Stimulated activated CD8-positive, alpha-beta memory T cell treated with anti-CD3 and anti-CD28 coated beads, Interleukin-2, amount 100 ng/mL, for 1 hour (primary cell): ENCODE results near the gene BTN3A1.

ENCODE experiments used
- DNase-seq, 2 donors: peaks; one replicate each; pipeline ENCODE4 v3.0.0-alpha.2; 2020; ENCODE audit warnings: low read depth in 2 of 2

BTN3A1 gene

DNA sequence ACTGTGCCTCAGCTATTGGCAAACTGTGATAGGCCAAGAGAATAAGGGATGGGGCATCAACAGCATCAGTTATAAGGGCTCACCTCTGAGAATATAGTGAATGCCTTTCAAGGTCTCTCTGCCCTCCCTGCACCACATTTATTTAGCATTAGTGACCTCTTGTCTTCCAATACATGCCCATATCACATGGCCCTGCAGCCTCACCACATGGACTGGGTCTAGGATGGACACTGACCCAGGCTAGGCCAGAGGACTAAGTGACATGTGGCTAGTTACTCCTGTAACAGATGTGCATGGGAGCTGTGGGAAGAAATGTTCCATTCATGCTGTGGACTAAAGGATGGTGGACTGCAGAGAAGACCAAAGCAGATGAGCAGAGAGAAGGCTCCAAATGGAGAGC is 22.3 kb upstream of the BTN3A1 start:
- DNase-seq, result no peak

DNA sequence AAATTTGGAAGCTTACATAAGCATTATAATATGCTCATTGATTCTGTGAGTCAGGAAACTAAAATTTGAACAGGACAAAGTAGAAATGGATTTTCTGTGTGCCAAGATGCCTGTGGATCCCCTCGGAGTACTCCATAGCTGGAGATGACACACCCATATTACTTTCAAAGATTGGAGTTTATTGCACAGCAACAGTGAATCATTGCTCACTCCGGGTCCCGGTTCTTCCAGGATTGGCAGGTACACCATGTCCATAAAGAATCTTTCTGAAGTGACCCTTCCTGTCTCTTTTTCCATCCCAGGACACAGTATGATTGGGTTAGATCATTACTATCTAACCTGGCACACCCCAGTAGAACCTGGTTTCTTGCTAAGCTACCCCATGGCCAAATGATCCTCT is 21.8 kb upstream of the BTN3A1 start:
- DNase-seq, result no peak

DNA sequence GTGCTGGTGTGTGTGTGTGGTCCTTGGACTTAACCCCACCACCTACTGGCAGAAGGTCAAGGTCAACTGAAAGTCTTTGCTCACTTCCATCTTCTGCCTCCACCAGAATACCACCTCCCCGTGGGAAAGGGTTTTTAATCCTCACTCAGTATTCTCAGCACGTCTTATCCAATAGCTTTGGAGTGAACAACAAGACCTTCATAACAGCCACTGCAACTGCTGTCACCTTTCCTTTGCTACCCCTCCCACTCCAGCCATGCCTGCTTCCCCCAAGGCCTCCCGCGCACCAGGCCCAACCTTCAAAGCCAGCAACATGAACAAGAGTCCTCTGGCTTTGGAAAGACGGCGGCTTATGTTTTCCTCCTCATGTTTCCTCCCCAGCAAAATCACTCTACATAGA is 20.0 kb upstream of the BTN3A1 start:
- no peak for DNase-seq

DNA sequence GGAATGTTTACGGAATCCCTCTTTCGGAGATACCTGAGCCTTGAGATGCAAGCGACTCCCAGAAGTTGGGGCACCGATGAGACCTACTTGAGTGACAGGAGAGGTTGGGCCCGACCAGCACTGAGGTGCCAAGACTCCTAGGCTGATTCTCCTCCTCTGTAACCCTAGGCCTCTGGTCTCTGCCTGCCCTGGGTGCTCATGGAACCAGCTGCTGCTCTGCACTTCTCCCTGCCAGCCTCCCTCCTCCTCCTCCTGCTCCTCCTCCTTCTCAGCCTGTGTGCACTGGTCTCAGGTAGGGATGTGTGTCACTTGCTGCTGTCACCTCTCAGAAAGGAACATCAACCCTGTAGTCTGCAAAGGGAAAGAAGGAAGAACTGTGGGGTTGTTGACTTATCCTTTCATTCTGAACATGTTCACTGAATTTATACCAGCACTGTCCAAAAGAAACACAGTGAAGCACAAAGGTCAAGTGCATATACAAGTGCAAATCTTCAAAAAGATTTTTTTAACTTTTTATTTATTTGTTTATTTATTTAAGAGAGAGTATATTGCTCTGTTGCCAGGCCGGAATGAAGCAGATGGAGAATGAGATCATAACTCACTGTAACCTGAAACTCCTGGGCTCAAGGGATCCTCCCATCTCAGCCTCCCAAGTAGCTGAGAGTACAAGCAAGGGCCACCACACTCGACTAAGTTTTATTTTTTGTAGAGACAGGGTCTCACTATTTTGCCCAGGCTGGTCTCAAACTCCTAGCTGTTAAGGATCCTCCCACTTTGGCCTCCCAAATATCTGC is 18.3 kb upstream of the BTN3A1 start:
- DNase-seq, result no peak

DNA sequence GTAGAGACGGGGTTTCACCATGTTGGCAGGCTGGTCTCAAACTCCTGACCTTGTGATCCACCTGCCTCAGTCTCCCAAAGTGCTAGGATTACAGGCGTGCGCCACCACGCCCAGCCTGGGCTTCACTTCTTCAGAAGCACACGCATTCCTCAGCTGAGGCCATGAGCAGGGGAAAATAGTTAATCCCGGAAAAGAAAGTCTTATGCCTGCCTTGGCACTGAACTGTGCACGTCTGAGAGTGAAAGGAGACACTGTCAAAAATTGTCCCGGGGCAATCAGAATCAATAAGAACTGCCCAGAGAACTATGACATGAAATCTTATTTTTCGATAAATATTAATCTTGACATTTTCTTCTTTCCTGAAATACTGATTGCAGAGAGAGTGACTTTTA is 16.3 kb upstream of the BTN3A1 start:
- DNase-seq, result no peak

DNA sequence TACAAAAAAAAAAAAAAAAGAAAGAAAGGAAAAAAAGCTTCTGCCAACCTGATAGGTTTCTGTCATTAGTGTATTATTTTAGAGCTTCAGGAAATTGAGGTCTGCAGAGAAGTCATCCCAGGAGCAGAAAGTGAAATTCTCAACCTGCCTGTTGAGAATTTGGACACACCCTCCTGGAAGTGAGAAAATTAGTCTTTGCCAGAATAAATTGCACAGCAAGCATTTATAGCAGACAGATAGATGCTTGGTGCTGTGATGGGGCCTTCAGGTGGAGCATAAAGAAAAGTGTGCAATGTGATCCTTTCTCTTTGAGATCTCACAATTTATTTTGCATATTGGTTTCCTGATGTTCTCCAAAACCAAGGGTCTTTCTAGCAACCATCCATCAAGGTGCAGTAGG is 14.5 kb upstream of the BTN3A1 start:
- no peak for DNase-seq

DNA sequence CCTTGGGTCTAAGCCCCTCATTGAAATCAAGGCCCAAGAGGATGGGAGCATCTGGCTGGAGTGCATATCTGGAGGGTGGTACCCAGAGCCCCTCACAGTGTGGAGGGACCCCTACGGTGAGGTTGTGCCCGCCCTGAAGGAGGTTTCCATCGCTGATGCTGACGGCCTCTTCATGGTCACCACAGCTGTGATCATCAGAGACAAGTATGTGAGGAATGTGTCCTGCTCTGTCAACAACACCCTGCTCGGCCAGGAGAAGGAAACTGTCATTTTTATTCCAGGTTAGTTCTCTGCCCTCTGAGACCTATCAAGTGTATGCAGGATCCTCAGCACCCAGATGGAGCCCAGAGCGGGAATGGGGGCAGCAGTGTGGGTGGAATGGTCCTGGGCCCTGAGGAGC is 14.1 kb upstream of the BTN3A1 start:
- no peak for DNase-seq

DNA sequence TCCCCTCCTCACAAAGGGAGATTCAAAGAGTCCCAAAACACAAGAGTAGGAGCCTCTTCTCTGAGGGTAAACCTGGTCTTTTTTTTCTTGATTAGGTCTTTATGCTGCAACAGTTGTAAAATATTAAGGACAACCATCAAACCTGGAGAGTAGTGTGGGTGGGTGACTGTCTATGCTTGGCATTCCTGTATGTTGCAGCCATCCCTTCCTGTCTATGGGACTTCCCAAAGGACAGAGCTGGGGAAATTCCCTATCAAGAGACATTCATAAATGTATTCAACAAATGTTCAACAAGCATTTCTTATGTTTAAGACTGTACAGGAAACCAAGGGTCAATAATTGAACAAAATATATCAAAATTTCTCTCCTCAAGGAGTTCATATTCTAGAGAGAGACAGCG is 13.6 kb upstream of the BTN3A1 start:
- DNase-seq, result no peak

DNA sequence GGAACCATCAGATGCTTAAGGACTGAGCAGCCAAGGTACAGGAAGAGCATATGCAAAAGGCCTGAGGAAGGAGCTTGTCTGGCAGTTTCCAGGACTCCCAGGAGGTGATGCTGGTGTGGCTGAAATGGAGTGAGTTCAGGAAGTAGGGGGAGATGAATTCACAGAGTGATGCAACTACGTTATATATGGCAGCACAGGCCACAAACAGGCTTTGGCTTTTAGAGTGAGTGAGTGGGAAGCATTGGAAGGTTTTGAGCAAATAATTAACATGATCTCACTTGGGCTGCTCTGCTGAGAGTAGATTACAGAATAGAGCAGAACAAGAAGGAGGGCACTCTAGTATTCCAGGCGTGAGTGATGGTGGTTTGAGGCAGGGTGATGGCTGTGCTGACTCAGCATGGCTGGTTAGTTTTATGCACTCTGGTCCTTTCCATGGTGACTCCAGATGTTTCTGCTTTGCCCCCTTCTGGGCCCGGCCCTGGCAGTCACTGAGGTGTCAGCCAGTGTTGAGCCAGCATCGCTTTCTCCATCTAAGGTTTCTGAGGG is 12.7 kb upstream of the BTN3A1 start:
- DNase-seq, result no peak

DNA sequence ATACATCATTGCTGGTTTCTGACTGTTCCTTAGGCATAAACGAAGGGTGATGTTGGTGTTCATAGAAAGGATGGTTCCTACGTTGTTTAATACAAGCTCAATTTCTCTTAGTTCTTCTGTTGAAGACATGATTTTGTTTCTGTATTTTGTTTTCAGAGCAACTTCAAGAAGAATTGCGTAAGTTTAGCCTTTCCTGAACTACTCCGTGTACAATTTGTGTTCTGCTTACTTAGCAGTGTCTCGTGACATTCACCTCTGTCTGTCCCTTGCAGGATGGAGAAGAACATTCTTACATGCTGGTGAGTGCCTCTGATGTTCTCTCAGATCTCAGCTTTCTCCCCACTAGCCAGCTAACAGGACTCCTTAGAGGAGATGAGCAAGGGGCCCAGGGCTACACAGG is 11.5 kb upstream of the BTN3A1 start:
- DNase-seq, result no peak

DNA sequence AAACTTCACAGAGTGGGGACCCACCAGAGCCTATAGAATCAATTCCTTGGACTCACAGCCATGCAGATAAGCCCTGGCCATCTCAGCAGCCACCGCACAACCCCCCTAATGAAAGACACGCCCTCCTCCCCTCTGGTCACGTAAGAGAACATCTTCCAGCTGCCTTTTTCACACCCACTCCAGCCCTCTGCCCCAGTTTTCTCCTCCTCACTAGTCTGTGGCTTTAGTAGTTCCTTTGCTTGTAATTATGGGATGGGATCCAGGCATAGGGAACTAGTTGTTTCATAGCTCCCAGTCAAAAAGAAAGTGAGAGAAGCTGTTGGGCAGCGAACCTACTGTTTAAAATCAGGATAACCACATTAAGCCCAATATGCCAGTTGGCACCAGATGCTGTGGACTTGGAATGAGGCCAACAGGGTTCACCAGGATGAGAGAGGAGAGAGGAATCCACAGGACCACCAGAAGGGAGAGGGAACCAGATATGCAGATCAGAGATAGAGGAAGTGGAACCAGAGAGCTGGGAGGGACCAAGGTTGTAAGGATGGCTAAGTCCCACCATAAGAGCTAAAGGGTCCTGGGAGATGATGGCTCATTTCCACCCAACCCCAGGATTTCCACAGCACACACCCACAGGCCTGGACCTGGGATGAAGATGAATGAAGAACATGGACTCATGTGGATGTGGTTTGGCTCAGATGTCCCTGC is 9.0 kb upstream of the BTN3A1 start:
- no peak for DNase-seq

DNA sequence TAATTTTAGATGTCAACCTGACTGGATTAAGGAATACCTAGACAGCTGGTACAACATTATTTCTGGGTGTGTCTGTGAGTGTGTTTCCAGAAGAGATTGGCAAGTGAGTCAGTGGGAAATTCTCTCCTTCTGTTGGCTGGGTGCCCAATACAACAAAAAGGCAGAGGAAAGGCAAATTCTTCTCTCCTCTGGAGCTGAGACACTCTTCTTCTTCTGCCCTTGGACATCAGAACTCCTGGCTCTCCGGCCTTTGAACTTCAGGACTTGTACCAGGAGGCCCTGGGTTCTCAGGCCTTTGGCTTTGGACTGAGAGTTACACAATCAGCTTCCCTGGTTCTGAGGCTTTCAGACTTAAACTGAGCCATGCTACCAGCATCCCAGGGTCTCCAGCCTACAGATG is 7.8 kb upstream of the BTN3A1 start:
- DNase-seq, result no peak

DNA sequence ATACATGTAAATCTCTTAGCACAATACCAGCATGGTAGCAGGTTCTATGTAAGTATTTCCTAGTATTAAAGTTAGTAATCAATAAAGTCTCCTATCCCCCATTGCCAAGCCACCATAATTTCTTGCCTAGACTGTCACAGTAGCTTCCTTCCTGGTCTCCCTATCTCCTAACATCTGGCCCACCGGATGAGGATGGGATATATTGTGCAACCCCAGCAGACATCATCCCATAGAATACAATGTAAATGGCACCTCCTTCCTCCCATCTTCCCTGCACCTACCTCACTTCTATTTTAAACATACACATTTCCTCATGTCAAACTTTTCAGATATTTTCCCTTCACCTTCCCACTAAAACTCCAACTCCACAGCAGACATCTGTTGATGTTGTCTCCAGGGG is 3.5 kb upstream of the BTN3A1 start:
- DNase-seq, result no peak

DNA sequence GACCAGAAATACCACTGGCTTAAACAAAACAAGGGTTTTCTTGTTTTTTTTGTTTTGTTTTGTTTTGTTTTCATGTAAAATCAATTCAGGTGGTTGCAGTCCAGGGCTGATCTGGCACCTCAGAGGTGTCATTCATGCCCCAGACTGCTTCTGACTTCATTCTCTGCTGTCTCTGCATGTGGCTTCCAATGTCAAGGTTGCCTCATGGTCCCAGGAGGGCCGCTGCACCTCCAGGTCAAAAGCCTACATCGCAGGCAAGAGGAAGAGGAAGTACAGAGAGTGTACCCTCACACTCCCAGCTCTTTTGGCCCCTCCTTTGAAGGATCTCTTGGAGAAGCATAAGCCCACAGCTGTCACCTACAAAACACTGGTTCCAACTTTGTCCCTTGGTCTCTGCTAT is 1.4 kb upstream of the BTN3A1 start:
- no peak for DNase-seq

DNA sequence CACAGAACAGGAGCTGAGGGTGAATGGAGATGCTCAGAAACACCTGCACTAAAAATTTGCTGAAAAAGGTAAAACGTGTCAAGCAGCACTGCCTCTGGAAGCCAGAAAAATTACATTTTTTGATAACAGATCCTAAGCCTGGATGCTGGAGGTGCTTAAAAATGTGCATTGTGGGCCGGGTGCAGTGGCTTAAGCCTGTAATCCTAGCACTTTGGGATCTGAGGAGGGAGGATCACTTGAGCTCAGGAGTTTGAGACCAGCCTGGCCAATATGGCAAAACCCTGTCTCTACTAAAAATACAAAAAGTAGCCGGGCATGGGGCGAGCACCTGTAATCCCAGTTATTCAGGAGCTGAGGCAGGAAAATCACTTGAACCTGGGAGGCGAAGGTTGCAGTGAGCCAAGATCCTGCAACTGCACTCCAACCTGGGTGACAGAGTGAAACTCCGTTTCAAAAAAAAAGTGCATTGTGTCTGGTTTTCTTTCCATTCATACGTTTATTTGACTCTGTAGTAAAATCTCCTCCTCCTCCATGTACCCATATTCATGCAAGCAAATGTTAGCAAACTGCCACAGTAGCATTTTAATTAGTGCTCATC is 587 bp upstream of the BTN3A1 start:
- DNase-seq, result no peak

DNA sequence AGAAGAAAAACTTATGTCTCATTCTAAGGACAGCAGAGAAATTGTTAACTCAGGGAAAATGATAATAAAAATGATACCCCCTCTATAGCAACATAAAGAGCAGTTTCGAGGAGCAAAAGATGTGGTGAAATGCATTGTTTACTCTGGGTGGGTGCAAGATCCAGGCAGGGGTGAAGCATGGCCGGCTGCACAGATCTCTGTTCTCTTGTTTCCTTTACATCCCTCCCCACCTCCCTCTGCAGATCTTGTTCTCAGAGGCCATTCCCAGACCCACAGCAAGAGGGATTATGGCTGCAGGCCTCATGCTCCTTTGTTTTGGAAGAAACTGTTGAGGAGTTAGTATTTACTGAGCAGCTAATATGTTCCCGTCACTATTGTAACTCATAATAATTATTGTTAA is 1.8 kb downstream of the BTN3A1 start:
- no peak for DNase-seq

DNA sequence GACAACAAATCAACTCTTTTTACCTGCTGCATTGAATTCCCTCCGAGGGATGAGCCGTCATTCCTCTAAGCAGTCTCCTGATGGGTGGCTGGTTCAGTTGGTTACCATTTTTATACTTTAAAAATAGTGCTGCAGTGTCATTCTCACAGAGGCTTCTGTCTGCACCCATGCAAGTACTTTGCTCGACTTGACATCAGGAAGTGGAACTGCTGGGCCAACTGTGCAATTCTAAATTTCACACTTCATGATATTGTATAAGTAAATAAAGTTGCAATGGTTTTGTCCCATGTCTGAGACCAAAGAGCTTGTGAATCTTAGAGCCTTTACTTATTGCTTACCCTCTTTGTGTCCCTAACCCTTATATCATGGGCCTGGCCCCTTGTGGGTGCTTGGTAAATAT is 2.5 kb downstream of the BTN3A1 start:
- no peak for DNase-seq

DNA sequence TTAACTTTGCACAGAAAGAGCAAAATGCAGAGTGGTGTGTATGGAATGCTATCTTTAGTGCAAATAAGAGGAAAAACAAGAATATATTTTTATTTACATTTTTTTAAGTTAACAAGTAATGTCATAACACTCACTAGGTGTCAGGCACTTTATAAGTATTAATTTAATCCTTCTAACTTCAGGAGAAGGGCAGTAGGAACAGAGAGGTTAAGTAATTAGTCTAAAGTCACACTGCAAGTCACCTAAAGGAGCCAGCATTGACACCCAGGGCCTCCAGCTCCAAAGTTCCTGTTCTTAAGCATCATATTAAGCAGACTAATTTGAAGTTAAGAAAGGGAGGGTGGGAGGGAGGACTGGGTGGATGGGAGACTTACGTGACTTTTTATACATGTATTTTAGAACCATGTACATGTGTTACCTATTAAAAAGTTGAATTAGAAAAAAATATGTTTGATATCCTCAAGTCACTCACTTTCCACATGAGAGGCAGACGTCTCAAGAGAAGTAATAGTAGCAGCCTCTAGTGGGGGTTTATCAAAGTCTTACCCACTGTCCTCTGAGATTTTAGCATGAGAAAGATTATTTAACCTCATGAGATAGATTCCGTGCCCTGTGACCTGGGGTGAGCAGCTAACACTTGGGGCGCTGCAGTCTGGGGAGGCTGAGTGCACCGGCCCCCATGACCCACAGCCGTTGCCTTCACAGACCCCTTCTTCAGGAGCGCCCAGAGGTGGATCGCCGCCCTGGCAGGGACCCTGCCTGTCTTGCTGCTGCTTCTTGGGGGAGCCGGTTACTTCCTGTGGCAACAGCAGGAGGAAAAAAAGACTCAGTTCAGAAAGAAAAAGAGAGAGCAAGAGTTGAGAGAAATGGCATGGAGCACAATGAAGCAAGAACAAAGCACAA is 7.0 kb downstream of the BTN3A1 start:
- no peak for DNase-seq

DNA sequence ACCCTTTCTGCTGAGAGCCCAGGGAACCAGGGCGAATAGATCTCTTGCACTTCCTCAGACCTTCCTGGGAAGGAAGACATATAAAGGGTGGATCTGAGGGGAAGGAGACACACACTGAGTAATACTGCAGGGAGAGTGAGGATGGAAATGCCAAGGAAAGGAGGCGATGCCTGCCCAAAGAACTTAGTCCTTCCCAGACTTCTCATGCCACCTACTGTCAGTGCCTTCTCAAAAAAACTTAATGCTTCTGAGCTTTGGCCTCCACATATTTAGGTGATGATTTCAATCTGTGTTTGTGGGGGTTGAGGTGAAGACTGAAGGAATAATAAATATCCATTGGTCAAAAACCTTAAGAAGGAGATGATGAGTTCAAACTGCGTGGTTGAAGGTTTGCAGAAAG is 9.7 kb downstream of the BTN3A1 start:
- DNase-seq, result no peak

DNA sequence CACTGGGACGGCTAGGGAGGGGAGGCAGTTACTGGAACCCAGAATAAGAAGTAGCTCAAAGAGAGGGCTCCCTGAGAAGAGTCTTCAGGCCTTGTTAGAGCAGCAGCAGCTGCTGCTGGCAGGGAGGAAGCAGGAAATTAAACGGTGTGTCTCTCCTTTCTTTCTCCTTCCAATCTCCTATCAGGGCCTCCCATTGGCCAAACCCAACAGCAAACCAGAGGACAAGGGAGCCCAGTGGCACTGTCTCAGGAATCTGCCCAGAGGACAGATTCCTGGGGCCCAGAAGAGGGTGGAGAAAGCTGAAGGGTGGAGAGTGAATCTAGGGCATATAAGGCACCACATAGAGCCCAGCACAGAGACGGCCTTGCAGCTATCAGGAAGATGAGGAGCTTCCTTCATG is 10.2 kb downstream of the BTN3A1 start:
- no peak for DNase-seq

DNA sequence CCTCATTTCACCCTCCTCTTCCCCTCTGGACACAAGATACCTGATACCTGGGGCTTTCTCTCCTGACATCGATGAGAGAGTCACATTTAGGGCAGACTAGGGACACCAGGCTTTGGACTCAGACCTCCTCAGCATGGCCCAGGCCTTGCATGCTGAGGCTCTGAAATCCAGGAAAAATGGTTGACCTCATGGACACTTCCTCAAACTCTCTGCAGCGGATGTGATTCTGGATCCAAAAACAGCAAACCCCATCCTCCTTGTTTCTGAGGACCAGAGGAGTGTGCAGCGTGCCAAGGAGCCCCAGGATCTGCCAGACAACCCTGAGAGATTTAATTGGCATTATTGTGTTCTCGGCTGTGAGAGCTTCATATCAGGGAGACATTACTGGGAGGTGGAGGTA is 10.9 kb downstream of the BTN3A1 start:
- no peak for DNase-seq

DNA sequence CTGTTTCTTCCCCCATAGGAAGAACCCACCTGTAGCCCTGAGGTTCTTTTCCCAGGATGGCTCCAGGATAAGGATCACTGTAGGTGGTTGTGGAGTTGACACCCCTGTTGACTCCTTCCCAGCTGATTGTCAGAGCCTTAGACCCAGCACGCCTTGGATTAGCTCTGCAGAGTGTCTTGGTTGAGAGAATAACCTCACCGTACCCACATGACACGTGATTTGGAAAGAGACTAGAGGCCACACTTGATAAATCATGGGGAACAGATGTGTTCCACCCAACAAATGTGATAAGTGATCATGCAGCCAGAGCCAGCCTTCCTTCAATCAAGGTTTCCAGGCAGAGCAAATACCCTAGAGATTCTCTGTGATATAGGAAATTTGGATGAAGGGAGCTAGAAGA is 12.2 kb downstream of the BTN3A1 start:
- no peak for DNase-seq
